GM19238 (cell line): Measurements from ENCODE around the gene IP6K3.

ENCODE experiments used
- DNase-seq: peaks from one replicate; pipeline ENCODE4 v3.0.0; 2011; ENCODE audit warnings: low spot score; ENCODE audit not compliant: insufficient read length

IP6K3 gene

DNA sequence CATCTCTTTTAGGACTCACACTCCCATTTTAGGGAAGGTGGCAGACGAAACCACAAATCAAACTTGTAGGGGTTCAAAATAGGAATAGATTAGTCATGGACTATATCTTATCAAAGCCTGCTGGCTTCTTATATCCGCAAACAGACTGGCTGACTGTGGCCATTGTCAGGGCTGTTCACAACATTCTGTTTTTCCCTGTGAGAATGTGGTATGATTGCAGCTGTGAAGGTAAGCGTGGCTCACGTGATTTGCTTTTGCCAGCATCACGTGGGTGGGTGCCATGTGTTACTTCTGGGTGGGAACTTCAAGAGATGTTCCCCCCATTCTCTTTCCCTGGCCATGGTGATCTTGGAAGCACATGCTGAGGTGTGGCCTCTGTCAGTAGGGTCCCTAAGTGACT, 5.9 kb downstream of the IP6K3 start:
- DNase-seq: no peak

DNA sequence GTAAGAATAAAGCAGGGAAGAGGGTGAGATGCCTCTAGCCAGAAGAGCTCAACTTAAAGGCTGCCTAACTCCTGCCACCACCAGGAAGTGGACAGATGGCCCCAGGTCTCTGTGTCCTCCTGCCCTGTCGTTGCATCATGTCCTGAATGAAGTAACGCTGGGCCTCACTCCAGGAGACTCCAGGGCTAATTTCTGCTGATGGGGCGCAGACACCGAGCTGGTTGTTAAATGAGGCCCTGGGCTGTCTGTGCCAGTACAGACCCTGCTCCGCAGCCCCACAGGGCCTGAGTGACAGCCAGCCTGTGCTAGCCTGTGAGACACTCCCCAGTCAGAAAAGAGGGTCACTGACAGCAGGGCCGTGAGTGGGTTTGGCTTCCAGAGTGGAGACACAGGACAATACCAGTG, 6.5 kb downstream of the IP6K3 start:
- no peak for DNase-seq

- DNase-seq: no peak
Measured at GRCh38 chr6:33739571-33739970, 7.1 kb downstream of the IP6K3 start.

DNA sequence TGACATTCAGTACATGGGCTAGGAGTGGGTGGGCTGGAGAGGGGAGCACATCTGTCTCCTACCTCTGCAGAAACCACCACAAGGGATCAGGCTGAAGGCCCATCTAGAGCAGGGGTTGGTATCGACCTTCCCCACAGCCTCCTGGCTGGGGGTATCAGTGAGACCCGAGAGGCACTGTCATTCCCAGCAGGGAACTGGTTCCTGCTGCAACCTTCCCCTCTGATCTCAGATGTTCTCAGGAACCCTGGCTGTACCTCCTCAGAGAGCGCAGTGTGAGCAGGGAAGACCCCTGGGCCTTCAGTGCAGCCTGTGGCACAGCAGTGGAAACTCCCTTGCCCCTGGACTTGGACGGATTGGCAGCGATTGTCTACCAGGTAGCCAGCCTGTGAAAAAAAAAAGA, 7.8 kb downstream of the IP6K3 start:
- DNase-seq: no peak

DNA sequence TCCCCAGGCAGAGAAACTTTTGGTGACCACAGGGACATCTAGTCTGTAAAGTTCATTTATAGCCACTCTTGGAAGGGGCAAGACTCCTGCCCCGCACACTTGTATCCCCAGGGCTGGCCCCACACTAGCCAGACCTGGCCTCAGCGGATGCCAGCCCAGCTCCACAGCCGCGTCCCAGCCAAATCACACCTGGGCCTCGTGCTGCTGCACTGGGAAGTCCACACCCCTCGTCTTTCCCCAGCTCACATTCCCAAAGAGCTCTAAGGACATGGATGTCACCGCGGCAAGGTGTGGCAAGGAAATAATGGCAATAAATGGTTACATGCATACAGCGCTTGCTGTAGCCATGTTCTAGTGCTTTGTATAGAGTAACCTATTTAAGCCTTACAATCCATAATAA, 8.6 kb downstream of the IP6K3 start:
- DNase-seq: no peak

DNA sequence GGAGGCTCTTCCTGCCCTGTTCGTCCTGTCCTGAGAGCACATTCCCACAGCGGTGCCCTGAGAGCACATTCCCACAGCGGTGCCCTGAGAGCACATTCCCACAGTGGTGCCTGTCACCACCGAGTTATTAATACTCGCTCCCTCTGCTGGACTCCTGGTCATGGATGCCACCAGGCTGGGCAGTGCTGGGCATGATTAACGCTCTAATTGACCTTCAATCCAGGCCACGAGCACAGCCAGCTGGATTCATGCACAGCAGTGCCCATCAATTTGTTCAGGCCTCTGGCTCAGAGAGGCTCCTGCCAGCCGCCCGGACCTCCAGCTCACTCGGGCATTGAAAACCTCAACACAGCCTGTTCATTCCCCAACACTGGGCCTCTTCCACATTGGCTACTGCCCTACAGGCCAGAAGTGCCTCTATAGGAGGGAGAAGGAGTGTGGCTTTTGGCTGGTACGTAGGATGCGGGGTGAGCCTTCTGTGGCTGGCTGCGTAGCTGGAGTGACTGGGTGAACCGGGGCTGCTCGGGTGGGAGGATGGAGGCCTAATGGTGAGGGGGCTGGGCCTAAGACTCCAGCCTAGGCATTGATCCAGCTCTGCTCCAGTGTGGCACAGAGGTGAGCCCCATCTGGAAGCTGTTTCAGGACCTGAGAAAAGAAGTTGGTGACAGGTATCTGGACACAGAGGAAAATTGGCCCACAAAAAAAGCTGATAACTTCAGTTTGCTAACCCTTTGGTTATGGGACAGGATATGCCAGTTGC, 9.3 kb downstream of the IP6K3 start:
- no peak for DNase-seq

GRCh38 chr6:33735216-33735615, 11.5 kb downstream of the IP6K3 start:
- no peak for DNase-seq

- no peak for DNase-seq
Measured at GRCh38 chr6:33733709-33734007, 13.0 kb downstream of the IP6K3 start.

DNA sequence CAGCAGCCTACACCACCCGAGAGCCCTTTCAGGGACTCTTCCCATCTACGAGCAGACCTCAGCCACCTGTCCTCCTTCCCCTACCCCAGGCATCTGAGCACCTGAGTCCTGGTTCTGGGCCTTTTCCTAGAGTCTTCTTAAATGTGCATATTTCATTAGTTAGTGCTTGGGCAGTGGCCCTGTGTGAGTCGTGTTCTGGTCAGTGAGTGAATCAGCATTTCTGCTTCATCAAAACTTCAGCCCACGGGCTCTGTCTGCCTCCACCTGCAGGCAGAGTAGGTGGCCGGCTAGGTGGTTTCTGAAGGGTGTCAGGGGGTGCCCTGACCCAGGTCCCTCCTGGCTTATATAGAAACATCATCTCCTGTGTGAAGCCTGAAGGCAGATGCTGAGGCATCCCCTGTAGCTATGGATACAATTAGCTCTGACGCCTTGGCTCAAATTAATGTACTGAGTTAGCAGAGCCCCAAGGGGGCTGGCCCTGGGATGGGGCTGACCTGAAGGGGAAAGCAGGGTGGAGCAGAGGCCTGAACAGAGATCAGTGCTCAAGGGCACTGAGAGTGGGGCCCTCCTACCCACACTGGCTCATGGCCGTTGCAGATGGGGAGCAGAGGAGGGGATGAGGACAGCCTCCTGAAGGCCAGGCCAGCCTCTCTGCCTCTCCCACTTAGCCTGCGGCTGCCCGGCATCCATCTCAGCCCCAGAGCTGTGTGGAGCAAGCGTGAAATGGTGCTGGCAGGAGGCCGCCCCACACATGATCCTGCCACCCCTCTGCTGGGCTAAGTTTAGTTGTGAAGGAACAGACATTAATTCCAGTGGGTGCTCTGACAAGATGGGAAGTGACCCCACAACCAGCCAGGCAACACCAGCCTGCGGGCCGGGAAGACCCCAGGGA, 13.6 kb downstream of the IP6K3 start:
- DNase-seq: no peak

DNA sequence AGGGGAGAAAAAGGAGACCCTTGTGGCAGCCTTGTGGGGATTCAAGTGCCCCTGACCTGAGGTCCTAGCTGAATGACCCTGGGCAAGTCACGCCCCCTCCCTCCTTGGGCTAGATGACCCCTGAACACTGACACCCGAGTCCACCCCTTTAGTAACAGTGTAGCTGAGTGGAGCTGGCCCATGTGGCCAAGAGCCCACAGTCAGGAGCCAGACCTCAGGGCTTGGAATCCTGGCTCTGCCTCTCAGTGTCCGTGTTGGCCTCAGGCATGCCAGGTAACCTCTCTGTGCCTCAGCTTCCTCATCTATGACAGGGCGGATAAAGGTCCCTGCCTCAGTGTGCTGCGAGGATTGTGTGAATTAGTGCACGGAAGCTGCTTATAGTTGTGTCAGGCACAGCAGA, 14.3 kb downstream of the IP6K3 start:
- DNase-seq: no peak

DNA sequence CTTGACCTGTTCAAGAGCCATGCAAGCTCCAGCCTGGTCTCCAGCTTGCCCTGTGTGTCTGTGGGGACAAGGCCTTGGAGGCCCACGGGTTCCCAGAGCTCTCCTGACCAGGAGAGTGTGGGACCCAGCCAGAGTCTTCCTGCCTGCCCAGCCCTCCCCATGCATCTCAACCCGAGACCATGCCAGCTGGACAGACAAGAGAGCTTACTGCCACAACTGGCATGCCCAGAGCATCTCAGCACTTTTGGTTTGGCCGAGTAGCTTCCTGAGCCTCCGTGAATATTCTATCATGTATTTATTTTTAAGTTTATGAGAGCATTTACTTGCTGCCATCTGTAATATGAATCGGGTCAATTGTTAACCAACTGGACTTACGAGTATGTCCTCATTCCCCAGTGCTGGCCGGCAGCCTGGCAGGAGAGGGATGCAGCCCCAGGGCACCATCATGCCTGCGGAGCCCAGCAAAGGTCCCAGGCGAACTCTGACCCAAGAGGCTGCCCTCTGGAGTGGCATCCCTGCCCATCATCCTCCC, 14.9 kb downstream of the IP6K3 start:
- no peak for DNase-seq

- DNase-seq: no peak
Measured at GRCh38 chr6:33731035-33731434, 15.7 kb downstream of the IP6K3 start.

- DNase-seq: no peak
Measured at GRCh38 chr6:33730611-33731010, 16.1 kb downstream of the IP6K3 start.

GRCh38 chr6:33729059-33729458, 17.6 kb downstream of the IP6K3 start:
- no peak for DNase-seq

- no peak for DNase-seq
Measured at GRCh38 chr6:33728438-33728837, 18.3 kb downstream of the IP6K3 start.

GRCh38 chr6:33727932-33728331, 18.8 kb downstream of the IP6K3 start:
- no peak for DNase-seq

GRCh38 chr6:33727126-33727525, 19.6 kb downstream of the IP6K3 start:
- DNase-seq: no peak

- DNase-seq: no peak
Measured at GRCh38 chr6:33726696-33727095, 20.0 kb downstream of the IP6K3 start.

- DNase-seq: no peak
Measured at GRCh38 chr6:33725891-33726673, 20.6 kb downstream of the IP6K3 start.

DNA sequence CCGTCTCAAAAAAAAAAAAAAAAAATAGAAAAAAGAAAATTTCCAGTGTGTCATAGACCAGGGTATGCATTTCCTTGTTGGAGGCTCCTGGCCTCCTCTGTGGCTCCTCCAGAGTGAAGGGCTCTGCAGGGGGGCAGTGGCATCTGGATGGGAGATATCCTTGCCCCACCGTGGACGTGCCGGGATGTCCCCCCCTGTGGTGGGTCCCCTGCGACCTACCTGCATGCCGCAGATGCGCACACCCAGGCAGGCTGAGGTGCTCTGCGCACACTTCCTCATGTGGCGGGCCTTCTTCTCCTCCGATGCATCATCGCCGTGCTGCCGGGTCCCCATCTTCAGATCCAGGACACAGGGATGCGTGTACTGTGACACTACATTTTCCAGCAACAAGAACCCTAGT, 21.5 kb downstream of the IP6K3 start:
- DNase-seq: no peak

- DNase-seq: no peak
Measured at GRCh38 chr6:33724102-33725023, 22.3 kb downstream of the IP6K3 start.
